Activated T-helper 1 cell treated with Interleukin-2 at 50 U/mL for 16 hours (primary cell): ENCODE measurements around the gene HSD17B2.

Source experiments
- DNase-seq: peaks from one replicate; pipeline ENCODE4 v3.0.0-alpha.2; 2020; ENCODE audit warnings: low read depth

Gene HSD17B2

GRCh38 chr16:82019535-82019934, 15.5 kb upstream of the HSD17B2 start:
- DNase-seq, result no peak

GRCh38 chr16:82020051-82020450, 15.0 kb upstream of the HSD17B2 start:
- no peak for DNase-seq

GRCh38 chr16:82023206-82023605, 11.8 kb upstream of the HSD17B2 start:
- DNase-seq, result no peak

GRCh38 chr16:82024316-82024715, 10.7 kb upstream of the HSD17B2 start:
- DNase-seq, result no peak

- DNase-seq, result no peak
Measured at GRCh38 chr16:82024883-82025282, 10.2 kb upstream of the HSD17B2 start.

- DNase-seq, result no peak
Measured at GRCh38 chr16:82027629-82028064, 7.4 kb upstream of the HSD17B2 start.

GRCh38 chr16:82031116-82032084, 3.7 kb upstream of the HSD17B2 start:
- no peak for DNase-seq

GRCh38 chr16:82033006-82033405, 2.0 kb upstream of the HSD17B2 start:
- DNase-seq, result no peak

- DNase-seq, result no peak
Measured at GRCh38 chr16:82033683-82034300, 1.3 kb upstream of the HSD17B2 start.

- DNase-seq, result no peak
Measured at GRCh38 chr16:82037251-82037650, 2.2 kb downstream of the HSD17B2 start.

- no peak for DNase-seq
Measured at GRCh38 chr16:82037666-82038065, 2.6 kb downstream of the HSD17B2 start.

- DNase-seq, result no peak
Measured at GRCh38 chr16:82040296-82040695, 5.2 kb downstream of the HSD17B2 start.

GRCh38 chr16:82041542-82041941, 6.5 kb downstream of the HSD17B2 start:
- no peak for DNase-seq

GRCh38 chr16:82042144-82042543, 7.1 kb downstream of the HSD17B2 start:
- DNase-seq, result no peak

GRCh38 chr16:82042846-82043245, 7.8 kb downstream of the HSD17B2 start:
- DNase-seq, result no peak

GRCh38 chr16:82043680-82044584, 8.9 kb downstream of the HSD17B2 start:
- DNase-seq, result no peak

GRCh38 chr16:82044585-82044911, 9.5 kb downstream of the HSD17B2 start:
- no peak for DNase-seq

GRCh38 chr16:82045465-82045864, 10.4 kb downstream of the HSD17B2 start:
- DNase-seq, result no peak

- DNase-seq, result no peak
Measured at GRCh38 chr16:82046541-82046940, 11.5 kb downstream of the HSD17B2 start.

GRCh38 chr16:82046941-82047340, 11.9 kb downstream of the HSD17B2 start:
- no peak for DNase-seq

GRCh38 chr16:82047374-82047773, 12.3 kb downstream of the HSD17B2 start:
- DNase-seq, result no peak

GRCh38 chr16:82047787-82048186, 12.7 kb downstream of the HSD17B2 start:
- DNase-seq, result no peak
